Amniotic stem cell (primary cell): ENCODE results near the gene EDNRA.

Experiments
- DNase-seq: peaks from one replicate; lab custom pipeline; 2025; lab: John Stamatoyannopoulos, UW

Gene EDNRA

DNA sequence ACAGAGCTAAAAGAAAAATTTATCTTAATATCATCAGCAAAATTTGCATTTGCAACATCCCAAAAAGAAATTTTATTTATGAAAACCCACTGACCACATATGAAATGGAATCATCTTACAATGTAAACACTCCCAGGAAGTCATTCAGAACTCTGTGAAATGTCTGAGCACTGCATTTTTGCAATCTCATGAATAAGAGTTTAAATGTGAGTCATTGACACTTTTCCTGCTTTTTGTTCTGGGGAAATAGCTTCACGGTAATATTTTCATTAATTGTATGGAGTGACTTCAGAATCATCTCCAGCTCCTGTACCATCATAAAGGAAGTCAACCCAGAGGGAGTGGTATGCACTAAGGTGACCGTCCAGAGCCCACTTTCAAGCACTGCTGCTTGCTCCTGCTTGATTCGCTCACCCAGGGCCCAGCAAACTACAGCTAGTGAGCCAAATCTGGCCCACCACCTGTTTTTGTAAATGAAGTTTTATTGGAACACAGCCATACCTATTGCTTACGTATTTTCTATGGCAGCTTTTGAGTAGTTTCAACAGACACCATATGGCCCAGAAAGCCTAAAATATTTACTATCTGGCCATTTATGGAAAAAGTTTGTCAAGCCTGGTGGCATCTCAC is 17.2 kb downstream of the EDNRA start:
- no peak for DNase-seq

DNA sequence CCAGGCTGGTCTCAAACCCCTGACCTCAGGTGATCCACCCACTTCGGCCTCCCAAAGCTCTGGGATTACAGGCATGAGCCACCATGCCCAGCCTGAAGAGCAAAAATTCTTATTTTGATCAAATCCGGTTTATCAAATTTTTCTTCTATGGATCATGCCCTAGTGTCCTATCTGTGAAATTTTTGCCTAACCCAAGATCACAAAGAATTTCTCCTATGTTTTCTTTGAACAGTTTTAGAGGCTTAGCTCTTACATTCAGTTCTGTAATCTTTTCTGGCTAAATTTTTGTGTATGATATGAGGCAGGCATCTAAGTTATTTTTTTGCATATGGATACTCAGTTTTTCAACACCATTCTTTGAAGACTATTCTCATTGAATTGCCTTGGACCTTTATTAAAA is 27.4 kb downstream of the EDNRA start:
- no peak for DNase-seq

DNA sequence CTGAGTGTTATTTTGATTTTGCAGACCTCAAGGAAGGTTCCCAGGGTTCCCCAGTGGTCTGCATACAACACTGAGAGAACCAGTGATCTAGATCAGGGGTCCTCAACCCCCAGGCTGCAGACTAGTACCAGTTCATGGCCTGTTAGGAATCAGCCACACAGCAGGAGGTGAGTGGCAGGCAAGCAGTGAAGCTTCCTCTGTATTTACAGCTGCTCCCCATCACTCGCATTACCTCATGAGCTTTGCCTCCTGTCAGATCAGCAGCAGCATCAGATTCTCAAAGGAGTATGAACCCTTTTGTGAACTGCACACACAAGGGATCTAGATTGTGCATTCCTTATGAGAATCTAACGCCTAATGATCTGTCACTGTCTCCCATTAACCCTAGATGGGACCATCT is 28.5 kb downstream of the EDNRA start:
- DNase-seq: no peak

DNA sequence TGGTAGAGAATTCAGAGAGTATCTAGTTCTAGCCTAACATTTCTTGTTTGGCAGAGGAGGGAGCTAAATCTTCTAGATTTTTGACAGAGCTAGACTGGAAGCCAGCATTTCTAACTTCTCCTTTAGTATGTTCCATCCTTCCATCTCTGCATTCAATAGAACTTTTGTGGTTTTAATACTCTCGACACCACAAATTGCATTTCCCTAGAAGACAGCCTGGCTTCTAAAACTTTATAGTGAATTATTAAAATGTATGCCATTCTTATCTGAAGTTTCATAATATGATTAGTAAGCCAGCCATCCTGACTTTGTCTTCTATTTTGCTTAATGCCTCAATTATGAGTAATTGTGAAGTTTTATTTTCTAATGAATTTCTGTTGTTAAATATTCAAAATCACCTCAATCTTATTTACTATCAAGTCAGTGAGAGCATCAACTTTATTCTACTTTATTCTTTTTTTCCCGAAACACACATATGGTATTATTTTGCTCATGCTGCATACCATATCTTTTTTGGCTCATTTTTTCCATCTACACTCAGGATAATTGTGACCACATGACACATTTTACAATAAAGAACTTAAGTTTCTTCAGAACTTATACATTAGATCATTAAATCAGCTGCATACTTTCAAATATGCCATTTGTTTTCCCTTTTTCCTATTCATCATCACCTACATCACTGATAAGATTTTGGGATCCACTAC is 30.2 kb downstream of the EDNRA start:
- DNase-seq: no peak

DNA sequence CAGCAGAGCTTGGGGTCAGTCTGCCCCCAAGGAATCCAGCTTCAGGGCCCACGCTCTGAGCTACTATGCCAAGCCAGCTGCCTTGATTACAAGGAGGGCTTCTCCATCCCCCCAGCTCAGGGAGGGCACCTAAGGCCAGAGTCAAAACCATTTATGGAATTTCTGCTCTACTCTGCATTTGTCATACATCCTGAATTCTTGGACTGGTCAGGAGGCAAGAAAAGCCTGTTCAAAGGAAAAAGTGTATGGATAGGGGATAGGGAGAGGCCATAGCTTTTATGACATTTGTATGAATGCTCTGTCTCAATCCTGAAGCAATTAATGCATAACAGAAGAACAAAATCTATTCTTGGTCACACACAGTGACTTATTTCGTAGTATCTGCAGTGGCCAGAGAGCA is 32.2 kb downstream of the EDNRA start:
- DNase-seq: no peak

DNA sequence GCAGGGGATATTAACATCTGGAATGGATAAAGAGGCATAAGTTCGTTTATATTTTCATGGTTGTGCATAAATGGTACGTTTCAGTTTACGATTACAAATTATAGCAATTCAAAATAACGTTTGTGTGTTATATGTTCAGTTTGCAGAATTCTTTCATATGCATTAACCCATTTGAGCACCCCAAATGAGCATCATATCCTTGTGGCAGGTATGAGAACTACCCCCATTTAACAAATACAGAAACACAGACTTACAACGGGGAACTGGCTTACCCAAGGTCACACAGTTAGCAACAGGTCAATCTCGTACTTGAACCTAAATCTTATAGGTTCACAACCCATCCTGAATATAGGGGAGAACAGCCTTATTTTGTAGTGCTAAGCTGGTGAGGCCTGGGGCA is 33.1 kb downstream of the EDNRA start:
- DNase-seq: no peak

DNA sequence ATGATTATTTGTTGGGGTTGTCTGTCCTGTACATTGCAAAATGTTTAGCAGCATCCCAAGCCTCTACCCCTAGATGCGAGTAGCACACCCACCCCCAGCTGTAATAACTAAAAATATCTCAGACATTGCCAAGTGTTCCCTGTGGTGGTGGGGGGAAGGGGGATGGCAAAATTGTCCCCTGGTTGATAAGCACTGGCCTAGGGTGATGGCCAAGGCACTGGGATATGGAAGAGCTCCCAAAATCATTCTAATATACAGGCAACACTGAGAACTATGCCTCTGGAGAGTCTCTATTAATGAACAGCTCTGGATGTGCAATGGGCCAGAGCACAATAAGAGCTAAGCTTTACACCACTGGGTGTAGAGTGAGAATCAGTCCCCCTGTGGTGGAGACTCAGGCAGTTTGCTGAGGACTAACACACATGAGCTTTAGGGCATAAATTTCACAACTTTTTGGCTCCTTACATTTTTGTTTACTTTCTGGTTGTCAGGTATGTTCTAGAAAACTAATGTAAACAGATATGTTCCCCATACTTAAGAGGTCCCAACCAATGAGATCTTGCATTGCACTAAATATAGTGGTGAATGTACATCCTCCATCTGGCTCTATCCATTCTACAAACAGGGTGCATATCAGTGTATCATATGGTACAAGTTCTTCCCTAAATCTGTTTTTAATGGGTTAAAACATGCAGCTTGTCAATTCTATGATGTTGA is 34.5 kb downstream of the EDNRA start:
- DNase-seq: no peak

DNA sequence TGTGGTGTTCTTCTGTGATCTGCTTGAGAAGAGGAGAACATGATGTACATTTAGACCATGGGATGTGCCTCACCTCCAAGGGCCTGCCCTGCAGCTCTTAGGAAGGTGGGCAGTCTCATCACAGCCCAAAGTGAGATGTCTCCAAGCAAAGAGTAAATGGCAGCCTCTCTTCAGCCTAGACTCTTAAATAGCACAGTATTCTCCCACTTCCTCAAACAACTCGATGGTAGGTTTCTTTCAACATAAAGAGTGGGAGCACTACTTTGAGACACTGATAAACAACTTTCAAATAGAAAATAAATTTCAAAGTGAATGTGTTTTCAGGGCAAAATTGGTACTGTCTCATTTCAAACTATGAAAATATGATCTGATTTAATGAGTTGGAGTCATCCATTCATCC is 35.2 kb downstream of the EDNRA start:
- DNase-seq: no peak

DNA sequence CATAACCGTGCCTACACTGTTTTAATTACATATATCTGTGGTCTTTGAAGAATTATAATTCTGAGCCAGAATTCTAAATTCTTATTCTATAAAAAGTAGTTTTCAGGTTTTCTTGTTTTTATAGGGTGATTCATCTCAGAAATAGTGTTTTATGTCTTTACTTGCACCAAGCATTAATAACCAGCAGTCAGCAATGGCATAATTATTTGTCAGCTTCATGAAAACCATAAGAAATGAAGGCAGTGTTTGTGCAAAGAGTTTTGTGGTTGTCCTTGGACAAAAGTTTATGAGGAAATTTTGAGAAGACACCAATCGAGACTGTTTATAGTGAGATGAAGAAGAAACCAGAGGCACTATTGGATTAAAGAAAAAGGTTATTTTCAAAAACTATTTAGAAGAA is 37.2 kb downstream of the EDNRA start:
- DNase-seq: no peak

DNA sequence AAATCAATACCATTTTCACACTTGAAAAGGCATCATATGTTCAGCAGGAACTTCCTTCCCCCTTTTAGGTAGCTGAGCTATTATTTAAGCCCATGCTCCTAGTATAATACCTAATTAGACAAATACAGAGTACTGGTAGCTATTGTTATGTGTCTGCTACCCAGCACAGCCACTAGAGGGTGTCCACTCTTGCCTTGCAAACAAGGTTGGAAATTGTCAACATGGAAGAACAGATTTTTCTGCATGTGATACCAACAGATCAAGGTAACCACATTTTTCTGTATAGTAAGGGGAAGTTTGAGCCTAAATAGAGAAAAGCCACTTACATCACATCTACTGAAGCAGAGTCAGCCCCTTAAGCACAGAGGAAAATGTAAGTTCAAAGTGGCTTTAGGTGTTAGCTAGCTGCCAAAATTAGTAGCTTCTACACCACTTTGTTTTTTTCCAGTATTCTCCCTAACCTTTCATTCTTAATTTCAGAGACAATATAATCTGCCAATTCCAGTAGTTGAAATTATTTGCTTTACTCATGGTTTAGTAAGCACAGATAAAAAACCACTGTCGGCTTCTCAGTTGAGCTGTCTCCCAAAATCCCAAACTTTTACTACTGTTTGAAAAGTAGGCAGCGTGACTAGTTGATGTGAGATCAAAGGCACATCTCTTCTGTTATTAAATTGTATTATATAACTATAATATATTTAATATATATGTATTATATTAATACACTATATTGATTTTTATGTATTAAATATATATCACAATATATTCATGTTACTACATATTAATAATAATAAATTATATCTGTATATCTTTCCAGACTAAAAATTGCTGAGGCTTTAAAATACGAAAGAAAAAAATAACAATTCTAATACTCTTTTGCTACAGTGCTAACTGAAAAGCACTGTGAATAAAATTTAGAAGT is 38.2 kb downstream of the EDNRA start:
- peak; percentile 55 for DNase-seq

DNA sequence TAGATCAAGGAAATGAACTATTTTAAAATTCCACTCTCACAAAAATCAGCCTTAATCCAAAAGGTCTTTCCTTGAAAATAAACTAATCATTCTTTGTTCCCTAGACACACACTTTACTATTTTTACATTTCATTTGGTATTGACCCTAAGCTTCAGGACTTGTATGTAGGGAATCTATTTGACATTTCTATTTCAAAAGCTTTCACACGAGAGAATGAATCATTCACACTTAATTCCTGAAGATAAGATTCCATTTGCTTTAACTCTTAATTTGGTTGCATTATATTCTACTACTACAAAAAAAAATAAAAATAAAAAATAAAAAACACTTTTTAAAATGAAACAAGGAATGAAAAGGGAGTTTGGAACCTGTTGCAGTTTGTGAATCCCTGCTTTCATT is 43.7 kb downstream of the EDNRA start:
- no peak for DNase-seq

DNA sequence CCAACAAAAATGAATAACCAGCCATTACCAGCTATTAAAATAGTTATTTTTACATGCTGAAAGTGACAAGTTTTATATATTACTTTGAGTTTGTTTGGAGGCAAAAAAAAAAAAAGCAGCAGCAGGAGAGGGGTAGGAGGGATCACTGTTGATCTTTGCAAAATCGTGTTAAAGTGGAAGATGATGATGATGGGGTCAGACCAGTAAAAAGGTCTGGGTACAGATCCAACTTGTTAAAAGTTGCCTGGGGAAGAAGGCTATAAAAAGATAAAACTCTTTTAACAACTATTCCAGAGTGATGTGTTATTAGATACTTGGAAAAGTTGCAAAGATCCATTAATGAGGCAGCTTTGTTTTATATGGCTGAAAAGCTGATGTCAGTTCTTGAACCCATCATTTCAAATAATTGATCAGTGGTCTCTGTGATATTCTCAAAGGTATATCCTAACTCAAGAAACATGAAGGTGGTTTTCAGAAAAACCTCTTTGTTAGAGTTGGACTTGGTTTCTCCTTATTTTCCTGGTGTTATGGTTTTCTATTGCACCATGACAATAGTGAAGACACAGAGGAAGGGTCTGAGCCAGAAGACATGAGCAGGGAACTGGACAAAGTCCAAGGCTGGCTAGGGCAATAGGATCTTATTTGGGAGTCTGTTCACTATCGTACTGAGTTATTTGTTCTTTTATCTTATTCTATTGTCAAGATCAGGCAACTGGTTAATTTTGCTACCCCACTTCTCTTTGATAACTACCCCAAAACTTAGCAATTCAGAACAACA is 44.8 kb downstream of the EDNRA start:
- no peak for DNase-seq

DNA sequence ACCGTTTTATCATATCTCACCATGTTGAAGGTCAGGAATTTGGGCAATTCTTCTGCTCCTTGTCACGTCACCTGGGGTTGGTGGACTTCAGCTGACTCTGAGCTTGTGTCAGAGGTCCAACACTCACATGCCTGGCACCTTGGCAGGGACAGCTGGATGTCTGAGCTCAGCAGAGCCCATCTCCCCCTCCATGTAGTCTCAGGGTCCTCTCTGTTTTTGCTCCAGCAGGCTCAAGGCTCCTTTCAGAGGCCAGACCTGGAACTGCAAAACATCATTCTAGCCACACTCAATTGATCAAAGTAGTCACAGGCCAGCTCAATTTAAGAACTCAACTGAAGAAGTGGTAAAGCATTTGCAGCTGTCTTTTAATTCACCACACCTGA is 45.4 kb downstream of the EDNRA start:
- no peak for DNase-seq

DNA sequence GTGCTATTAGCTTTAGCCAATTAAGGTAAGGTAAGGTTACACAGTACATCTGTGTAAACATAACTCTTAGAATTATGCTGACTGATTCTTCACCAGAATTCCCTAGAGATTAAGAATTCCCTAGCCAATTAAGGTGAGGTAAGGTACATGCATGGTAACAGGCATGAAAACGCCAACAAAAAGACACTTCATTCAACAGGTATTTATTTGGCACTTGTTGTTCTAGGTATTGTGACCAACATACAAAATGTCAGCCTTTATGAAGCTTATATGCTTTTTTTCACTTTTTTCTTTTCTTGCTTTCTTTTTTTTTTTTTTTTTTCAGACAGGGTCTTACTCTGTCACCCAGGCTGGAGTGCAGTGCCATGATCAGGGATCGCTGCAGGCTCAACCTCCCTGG is 47.2 kb downstream of the EDNRA start:
- no peak for DNase-seq

DNA sequence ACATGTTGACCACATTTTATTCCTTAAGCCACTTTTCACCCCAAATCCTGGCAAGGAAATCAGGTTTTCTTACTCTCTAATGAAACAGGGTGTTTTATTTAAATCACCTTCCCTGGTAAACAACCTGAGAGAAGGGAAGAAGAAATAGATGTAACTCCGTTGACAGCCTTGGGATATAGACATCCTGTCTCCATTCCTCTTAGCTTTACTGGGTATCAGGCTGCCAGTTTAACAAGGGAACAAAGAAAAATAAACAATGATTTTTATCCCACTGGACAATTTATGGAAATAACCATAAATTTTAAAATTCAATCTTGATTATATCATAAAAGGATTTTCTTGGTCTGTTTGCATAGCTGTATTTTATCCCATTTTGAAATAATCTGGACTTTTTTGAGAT is 49.2 kb downstream of the EDNRA start:
- no peak for DNase-seq

DNA sequence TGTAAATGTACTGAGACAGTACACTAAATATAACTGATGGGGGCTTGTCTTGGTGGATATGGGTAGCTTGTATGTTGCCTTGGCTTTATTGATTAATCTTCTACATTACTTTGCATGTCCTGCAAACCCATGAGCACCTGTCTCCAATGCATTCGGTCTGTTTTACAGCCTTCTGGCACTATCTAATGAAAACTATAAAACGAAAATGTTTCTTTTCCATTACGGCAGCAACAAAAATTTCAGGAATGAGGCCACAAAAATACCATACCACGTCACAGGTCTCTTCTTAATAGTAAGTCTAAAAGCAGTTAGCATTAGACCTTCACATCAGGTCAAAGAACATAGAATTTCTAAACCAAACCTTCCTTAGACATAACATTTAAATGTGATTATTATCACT is 49.8 kb downstream of the EDNRA start:
- no peak for DNase-seq

DNA sequence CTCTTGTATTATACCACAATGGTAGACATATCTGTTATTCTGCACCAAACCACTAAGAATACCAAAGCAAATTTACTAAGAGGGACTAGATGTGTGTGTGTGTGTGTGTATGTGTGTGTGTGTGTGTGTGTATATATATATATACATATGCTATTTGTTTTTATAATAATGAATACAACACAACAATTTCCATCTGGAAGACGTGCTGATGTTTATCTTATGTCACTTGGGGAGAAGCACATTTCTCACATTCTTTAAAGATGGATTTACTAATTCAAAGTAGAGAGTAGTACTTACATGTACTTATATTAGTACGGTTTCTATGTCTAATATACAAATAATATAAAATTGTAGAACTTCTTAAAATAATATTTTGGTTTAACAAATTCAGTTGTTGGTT is 52.0 kb downstream of the EDNRA start:
- DNase-seq: no peak

DNA sequence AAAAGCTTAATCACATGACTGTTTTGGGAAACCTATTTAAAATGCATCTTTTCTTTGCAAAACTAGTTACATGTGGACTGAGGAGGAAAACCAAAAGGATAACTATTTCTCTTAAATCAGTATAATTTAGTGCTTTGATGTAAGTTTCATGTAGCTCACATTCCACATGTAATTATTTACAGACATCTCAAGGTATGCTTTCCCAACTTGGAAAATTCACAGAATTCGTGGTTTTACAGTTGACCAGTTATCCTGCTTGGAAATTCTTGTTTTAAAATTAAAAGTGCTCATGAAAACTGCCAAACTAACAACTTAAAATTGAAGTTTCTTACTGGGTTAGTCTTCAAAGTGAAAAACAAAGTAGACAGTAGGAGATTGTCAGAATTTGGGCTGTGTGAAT is 52.4 kb downstream of the EDNRA start:
- no peak for DNase-seq

DNA sequence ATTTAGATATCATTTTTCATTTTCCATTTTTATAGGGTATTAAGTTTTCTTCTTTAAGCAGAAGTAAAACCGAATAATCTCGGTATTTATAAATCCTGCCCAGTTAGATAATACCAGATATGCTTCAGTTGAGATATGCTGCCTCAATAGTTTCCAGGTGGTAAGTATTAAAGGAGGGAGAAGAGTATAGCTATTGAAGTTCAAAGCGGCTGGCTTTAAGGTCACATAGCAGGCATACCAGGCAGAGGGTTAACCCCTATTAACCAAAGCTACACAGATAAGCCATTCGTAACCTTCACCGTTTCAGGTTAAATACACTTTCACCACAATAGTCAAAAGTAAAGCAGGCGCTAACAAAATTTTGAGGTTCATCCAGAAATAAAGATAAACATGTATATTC is 54.2 kb downstream of the EDNRA start:
- DNase-seq: no peak

DNA sequence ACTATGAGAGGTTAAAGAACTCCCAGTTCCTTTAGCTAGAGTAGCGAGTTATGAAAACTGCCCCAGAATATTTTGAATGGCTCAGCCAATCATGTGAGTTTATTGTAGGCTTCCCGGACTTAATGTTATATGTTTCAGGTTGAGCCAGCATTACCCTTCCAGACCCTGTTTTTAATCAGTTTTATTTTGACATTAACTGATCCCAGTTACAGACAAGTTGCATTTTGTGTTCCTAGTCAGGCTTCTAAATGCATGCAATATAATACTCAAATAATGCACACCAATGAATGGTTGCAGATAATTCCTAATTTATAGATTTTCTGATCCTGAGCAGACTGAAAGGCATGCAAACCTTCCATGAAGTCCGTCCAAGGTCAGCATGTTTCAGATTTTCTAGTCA is 57.8 kb downstream of the EDNRA start:
- DNase-seq: no peak

DNA sequence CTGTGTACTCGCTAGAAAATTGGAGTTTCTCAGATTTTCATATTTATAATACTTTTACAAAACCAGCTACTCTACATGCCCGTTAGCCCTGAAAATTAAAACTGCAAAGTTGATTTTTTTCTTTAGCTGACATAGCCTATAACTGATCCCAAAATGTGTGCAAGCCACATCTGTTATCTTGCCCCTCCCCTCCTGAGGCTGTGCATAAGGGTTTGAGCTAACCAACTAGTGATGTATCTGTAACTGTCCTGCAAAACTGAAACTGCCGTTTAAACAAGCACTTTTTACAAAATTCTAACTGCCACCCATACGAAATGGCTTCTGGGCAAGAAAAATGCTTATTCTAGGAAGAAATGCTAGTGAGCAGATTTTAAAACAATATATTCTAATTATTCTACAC is 59.1 kb downstream of the EDNRA start:
- DNase-seq: no peak
